Stimulated activated CD8-positive, alpha-beta memory T cell treated with anti-CD3 and anti-CD28 coated beads, Interleukin-15, amount 100 ng/mL, for 1 hour (primary cell): ENCODE data around the gene ARFGEF3.
"Not testable (repeated sequence)": the region's sequence is repeated elsewhere in the genome, so short reads cannot be mapped to it uniquely, and the experiment has no call there.

ENCODE experiments used
- DNase-seq: peaks from one replicate; pipeline ENCODE4 v3.0.0-alpha.2; 2020; ENCODE audit warnings: low read depth

ARFGEF3 gene

DNA sequence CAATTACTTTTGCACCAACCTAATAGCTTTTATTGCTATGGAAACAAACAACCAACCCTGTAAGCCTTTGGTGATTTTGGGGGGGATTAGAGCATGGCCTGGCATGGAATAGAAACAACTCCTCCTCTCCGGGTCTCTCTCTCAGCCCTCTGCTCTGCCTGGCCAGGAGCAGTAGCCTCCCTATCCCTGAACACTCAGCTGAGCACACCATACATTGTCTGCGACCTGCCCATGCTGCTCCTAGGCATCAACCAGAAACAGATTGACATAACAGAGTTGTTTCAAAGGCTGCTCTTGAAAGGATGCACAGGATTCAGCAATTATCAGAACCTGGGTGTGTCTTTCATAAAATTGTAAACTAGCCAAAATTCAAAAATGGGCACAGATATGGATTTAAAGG, 186.1 kb downstream of the ARFGEF3 start:
- DNase-seq: no peak

DNA sequence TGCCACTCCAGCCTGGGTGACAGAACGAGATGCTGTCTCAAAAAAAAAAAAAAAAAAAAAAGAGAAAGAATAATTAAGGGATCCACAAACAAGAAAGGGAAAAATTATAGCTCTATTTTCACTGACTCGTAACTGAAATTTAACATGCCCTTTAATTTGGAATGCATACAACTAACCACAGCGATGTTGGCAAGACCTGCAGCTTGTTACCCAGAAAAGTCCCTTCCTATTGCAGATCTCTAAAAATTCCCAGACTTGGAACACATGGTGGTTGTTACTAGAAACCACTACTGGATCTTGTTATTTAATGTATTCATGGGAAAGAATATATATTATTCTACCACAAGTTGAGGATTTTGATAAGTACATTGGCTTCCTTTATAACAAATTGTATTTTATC, 188.2 kb downstream of the ARFGEF3 start:
- no peak for DNase-seq

DNA sequence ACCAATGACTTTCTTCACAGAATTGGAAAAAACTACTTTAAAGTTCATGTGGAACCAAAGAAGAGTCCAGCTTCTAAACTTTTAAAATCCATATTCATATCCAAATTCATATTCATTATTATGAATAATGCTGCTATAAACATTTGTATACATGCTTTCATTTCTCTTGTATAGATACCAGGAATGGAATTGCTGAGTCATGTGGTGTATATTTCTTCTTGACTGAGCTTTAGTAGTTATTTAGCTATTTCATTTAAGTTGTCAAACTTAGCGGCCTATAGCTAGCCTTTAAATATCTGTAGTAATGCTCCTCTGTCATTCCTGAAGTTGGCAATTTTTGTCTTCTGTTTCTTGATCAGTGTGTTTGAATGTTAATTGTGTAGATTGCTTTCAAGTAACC, 196.2 kb downstream of the ARFGEF3 start:
- no peak for DNase-seq

DNA sequence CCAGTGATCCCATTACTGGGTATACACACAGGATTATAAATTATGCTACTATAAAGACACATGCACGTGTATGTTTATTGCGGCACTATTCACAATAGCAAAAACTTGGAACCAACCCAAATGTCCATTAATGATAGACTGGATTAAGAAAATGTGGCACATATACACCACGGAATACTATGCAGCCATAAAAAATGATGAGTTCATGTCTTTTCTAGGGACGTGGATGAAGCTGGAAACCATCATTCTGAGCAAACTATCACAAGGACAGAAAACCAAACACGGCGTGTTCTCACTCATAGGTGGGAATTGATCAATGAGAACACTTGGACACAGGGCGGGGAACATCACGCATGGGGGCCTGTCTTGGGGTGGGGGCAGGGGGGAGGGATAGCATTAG, 206.9 kb downstream of the ARFGEF3 start:
- DNase-seq: not testable (repeated sequence)

DNA sequence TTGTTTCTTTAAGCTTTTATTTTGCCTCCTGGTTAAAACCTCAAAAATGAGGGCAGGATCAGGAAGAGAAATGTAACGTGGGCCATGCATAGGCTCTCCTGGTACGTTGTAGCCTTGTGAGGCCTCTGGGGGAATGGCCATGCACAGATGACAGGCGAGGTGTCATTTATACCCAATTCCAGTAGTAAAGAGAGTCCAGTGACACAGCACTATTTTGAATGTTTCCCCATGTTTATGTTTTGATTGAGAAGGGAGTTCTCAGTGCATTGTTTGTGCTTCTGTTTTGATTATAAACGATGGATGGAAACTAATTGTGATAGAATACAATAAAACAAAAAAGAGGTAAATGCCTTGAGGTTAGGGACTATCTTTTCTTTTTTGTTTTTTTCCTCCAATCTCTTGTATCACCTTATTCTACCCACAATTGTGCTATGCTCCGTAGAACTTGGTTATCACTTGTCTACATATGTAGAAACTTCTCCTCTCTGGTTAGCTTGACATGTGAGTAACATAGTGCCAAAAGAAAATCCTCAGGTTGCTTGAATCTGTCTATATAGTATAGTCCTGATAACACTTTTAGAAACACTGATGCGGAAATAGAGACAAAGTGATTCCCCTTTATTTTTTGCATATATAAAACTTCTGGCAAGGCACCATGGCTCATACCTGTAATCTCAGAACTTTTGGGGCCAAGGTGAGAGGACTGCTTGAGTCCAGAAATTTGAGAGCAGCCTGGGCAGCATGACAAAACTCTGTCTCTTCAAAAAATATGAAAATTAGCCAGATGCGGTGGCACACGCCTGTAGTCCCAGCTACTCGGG, 209.1 kb downstream of the ARFGEF3 start:
- no peak for DNase-seq

DNA sequence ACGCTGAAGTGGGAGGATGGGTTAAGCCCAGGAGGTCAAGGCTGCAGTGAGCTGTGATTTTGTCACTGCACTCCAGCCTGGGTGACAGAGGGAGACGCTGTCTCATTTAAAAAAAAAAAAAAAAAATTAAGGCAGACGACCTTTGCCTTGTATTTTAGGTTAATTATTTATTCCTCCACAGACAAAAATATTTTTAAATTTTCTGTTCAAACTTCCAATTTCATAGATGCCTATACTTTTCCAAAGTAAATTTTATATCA, 209.6 kb downstream of the ARFGEF3 start:
- DNase-seq: no peak

DNA sequence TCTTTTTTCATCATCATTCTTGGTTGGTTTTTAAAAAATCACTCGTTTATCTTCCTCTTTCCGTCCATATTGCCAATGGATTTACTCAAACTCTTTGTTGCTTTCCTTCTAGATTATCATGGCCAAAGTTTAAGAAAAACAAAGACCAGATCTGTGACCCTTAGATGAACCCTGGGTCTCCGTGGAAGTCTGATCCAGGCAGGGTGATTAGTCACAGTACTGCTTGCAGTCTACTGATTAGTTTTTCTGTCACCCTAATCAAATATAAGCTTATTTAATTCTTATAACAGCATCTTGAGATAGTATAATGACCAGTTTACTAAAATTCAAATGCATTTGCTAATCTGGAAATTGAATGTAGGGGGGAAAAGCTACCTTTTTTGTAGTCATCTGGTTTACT, 210.0 kb downstream of the ARFGEF3 start:
- no peak for DNase-seq

DNA sequence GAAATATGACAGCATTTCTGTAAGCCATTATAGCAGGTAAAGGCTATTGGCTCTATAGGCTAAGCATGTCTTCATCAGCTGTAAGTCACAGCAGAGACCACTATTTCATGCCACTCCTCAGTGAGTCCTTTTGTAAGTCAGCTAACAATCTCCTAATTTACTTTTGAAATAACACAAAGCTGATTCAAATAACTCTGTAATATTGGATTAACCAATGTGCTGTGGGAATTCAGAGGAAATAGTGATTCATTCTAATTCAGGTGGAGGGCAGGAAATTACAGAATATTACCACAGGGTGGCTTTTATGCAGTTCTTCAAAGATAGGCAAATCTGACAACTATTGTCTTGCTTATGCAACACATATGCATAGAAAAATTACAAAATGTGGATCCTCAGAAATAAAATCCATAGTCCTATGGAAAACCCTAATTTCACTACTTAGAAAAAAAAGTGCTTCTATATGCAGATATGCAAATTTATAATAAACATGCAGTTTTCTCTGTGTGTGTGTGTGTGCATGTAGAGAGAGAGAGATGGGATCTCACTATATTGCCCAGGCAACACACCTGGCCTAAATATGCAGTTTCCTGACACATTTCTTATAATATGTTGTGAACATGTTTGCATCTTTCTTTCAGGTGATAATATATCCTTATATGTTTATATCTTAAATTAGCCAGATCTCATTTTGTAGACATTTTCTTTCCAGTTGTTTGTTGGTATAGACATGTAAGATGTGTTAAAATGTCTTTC, 211.1 kb downstream of the ARFGEF3 start:
- no peak for DNase-seq

DNA sequence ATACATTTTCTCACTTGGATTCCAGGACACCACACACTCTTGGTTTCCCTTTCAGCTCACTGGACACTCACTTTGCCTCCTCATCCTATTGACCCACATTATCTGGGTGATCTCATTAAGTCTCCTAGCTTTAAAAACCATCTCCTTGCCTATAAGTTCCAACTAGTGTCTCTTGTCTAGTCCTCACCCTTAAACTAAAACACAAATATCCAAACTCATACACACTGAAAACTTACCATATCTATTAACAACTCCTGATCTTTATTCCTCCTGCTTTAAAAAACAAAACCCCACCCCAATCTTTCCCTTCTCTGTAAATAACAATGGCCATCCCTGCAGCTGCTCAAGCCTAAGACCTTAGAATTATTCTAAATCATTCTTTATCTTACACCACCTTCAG, 212.5 kb downstream of the ARFGEF3 start:
- no peak for DNase-seq

DNA sequence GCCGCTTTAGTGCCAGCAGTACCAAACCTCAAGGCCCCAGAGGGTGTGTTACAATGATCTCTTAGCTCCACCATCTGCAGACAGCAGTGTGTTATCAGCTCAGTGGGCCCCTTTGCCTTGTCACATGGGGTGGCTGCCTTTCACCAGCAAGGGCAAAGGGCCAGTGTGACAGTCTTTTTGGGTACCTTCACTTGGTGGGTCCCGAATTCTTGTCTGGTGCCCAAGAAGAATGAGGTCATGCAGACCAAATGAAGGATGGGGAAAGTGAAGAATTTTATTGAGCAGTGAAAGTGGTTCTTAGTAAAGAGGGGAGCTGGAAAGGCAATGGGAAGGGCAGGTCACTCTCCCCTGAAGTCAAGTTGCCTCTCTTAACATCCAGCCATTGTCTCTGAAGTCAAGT, 213.1 kb downstream of the ARFGEF3 start:
- DNase-seq: no peak

DNA sequence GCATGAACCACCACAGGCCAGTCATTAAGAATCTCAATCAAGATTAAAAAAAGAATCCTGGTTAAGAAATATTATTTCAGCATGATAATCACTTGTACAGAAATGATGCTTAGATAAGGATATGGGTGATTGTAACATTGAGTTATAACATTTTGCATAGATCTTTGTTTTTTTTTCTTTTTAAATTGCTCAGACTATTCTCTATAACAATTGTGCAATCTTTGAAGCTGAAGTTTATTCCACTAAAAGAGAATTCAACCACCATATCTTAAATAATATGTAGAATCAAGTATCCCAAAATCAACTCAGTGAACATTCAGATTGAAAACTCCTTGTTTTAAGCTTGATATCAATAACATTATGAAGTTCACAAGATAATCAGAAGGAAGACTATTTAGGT, 215.3 kb downstream of the ARFGEF3 start:
- DNase-seq: no peak

DNA sequence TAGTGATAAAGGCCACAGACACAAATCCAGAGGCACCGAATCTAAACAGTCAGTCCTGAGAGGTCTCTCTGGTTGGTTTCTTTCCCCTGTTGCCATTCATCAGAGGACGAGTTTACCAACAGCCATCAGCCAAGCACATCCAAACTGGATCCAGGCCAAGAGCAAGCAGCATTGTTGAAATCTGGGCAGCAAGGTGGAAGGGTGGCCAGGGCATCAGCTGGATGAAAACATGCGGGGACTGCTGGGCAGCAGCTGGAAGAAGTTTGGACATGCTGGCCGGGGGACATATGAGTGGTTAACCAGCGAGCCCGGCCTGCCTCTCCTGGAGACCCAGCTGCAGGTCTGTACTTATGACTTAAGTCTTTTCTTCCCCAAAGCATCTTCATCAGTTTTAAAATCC, 216.1 kb downstream of the ARFGEF3 start, which contains the start of gene SMIM28:
Gene SMIM28, plus strand, starts transcription at position 62 of the 400 bp plus-strand sequence. Its CDS starts 168 bp downstream, at position 230.
- DNase-seq: no peak

DNA sequence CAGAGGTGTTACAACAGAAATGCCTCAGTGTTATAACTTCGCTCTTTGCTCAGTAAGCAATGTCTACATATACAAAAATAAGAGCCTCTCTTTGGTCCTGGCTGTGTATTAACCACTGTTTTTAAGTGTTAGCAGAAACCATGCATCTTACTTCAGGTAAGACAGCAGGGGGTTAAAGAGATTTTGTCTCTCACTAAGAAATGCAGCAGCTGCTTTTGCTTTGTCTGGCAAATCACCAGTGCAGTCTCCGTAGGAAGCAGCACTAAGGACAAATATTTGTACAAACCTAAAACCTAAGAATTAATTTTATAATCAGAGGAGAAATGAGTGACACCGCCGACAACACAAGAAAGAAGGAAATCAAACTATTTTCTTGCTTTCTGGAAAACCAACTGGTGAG, 216.7 kb downstream of the ARFGEF3 start:
- DNase-seq: no peak

DNA sequence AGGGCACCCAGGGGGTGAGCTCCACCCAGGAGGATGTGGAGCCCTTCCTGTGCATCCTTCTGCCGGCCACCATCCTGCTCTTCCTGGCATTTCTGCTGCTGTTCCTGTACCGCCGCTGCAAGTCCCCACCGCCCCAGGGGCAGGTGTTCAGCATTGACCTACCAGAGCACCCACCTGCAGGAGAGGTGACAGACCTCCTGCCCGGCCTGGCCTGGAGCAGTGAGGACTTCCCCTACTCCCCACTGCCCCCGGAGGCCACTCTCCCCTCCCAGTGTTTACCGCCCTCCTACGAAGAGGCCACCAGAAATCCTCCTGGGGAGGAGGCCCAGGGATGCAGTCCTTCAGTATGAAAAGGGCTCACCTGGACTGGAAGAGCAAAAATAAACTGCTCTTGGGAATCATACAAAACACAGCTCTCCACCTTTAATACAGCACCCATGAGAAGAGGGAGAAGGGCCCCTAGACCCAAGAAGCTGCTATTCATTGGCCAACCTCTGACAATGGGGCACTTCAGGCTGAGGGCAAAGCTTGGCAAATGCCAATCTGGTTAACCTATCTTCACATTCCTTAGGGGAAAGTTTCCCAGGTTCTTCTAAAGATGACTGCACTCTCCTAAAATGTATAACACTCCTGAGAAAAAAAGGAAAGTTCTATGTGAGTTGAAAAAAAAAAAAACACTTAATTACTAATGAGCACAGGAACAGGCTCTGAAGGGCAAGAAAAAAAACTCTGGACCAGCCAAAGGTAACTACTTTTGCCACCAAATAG, 220.9 kb downstream of the ARFGEF3 start:
- DNase-seq: no peak

DNA sequence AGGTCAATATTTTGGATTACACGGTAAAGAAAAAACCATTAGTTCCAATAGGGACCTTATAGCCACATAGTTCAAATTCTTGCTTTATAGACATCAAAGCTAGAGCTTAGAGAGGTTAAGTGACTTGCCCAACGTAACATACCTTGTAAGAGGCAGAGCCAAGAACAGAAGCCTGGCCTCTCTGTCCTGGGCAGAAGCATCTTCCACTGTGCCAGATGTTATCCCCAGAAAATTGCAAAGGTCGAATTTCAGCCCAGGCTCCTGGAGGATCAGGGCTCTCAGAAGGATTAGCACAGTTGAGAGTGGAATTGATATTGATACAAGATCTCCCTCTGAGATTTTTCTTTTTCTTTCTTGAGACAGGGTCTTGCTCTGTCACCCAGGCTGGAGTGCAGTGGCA, 222.0 kb downstream of the ARFGEF3 start:
- DNase-seq: no peak

DNA sequence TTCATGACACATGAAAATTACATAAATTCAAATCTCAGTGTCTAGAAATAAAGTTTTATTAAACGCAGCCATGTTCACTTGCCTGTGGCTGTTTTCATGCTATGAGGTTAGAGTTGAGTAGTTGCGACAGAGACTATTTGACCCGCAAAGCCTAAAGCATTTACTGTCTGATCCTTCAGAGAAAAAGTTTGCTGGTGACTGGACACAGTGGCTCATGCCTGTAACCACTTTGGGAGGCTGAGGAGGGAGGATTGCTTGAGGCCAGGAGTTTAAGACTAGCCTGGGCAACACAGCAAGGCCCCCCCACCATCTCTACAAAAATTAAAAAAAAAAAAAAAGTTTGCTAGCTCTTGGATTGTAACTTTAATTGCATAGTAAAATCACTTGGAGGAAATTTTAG, 225.2 kb downstream of the ARFGEF3 start:
- no peak for DNase-seq

DNA sequence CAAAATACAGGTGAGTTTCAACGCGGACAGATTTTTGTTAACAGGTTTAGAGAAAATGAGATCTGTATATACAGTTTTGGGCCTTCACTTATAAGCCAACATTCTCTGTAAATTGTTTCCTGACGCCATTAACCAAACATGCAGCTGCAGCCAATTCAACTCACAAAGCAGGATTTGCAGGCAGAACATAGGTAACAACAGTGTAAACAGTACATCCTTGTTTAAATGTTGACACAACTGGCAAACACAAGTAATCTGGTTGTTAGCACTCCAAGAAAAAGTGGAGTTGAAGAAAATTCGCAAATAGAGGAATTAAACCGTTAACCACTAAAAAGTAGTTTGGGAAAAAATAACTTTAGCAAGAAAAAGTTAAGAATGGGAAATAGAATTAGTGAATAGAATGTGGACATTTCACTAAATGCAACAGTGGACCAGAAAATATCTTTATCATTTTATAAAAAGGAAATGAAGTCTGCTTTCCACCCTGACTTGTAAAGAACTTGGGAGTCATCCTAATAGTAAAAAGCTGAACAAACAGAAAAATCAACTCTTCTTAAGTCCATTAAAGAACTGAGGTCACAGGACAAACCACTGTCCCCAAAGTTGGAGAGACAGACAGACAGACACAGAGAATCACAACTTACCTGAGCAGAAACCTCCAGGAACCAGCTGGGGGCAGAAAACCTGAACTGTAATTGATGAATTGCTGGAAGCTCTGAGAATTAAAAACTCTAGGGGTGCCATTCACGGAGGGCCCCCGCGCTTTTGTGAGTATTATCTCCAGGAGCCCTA, 226.0 kb downstream of the ARFGEF3 start:
- DNase-seq: no peak

DNA sequence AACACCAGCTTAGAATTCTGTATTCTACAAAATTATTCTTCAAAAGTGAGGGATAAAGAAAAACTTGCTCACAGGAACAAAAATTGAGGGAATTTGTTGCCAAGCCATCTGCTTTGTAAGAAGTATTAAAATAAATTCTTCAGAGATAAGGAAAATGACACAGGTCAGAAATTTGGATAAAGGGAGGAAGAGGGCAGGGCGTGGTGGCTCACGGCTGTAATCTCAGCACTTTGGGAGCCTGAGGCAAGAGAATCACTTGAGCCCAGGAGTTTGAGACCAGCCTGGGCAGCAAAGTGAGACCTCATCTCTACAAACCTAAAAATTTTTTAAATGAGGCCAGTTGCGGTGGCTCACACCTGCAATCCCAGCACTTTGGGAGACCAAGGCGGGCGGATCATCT, 227.8 kb downstream of the ARFGEF3 start:
- no peak for DNase-seq
